Activated CD4-positive, alpha-beta T cell treated with anti-CD3 and anti-CD28 coated beads for 36 hours (primary cell): ENCODE results near the gene OSM. TPM values are rescaled to one million over a fixed set of nuclear protein-coding genes. Genes with fewer than 3 reads are reported as not detected.
"Not testable (repeated sequence)": the region's sequence is repeated elsewhere in the genome, so short reads cannot be mapped to it uniquely, and the experiment has no call there.

Source experiments
- ATAC-seq: fragments of 200-7000 bp; cut with Tn5 transposase; one replicate; pipeline ENCODE4 v1.10.0; 2021; ENCODE audit warnings: mild to moderate bottlenecking, moderate library complexity
- CTCF ChIA-PET: fragments of 350-600 bp; sonication (Branson Sonifier 250); formaldehyde crosslinking; loops from one replicate; lab custom pipeline; 2021; ENCODE audit warnings: antibody characterized with exemption; lab: Charles Lee
- POLR2A ChIA-PET: fragments of 350-600 bp; sonication (Branson Sonifier 250); formaldehyde crosslinking; loops from one replicate; lab custom pipeline; 2021; ENCODE audit warnings: antibody characterized with exemption, inconsistent platforms; lab: Charles Lee
- DNase-seq: peaks from one replicate; pipeline ENCODE4 v3.0.0-alpha.2; 2020
- H3K27ac Mint-ChIP-seq: one replicate; pipeline ENCODE4 v1.8.0; 2021; ENCODE audit warnings: mixed read lengths
- H3K27me3 Mint-ChIP-seq: one replicate; pipeline ENCODE4 v1.8.0; 2021; ENCODE audit warnings: mixed read lengths
- H3K36me3 Mint-ChIP-seq: one replicate; pipeline ENCODE4 v1.8.0; 2021; ENCODE audit warnings: low read depth, mixed read lengths
- H3K4me1 Mint-ChIP-seq: one replicate; pipeline ENCODE4 v1.8.0; 2021; ENCODE audit warnings: mixed read lengths
- H3K4me3 Mint-ChIP-seq: one replicate; pipeline ENCODE4 v1.8.0; 2021; ENCODE audit warnings: mild to moderate bottlenecking, moderate library complexity, mixed read lengths
- H3K9me3 Mint-ChIP-seq: one replicate; pipeline ENCODE4 v1.8.0; 2021; ENCODE audit warnings: low read depth, mixed read lengths
- intact Hi-C, 2 experiments: fragments of 100-400 bp; cut with DNase I in 1 of 2; cut with micrococcal nuclease in 1 of 2; formaldehyde crosslinking; loops; one replicate each; pipeline versions ENCODE4 v1.14.2 to v1.15.1; 2022 to 2024; cut with DNase I, micrococcal nuclease
- total RNA-seq, 2 experiments: library from RNA; stranded (reverse); gene quantifications; one replicate each; pipeline ENCODE4 v1.2.3, GENCODE V29; 2021

Gene OSM
- total RNA-seq, 2 experiments from 2014 or later: 13.8 to 17.6 TPM

- peaks cover 37% of the 10 kb centered on the region for H3K4me1 Mint-ChIP-seq
- no peaks in the 10 kb centered on the region for H3K27me3 Mint-ChIP-seq
- CTCF ChIA-PET: no interaction called here
Measured at GRCh38 chr22:30216710-30217109, 49.9 kb downstream of the OSM start.

DNA sequence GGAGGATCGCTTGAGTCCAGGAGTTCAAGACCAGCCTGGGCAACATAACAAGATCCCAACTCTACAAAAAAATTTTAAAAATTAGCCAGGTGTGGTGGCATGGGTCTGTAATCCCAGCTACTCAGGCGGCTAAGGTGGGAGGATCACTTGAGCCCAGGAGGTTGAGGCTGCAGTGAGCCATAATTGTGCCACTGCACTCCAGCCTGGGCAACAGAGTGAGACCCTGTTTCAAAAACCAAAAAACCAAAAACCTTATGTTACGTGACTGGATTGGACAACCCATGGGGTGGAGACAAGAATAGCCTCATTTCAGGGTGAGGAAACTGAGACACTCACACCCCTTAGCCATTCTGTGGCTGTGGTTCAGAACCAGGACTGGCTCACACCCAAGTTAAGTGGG is 50.4 kb downstream of the OSM start:
- H3K27me3 Mint-ChIP-seq, H3K4me3 Mint-ChIP-seq, CTCF ChIA-PET, ATAC-seq, H3K9me3 Mint-ChIP-seq, DNase-seq, H3K36me3 Mint-ChIP-seq, intact Hi-C loops, H3K27ac Mint-ChIP-seq: not testable (repeated sequence)
- POLR2A ChIA-PET: interaction anchor here (0.6 kb wide), 1 partner anchor 99 kb away, joined by 4 read pairs; no protein-coding TSS in a partner anchor
- peaks cover 33% of the 10 kb centered on the region for H3K4me1 Mint-ChIP-seq

More at GRCh38 chr22:30216710-30217109, 49.9 kb downstream of the OSM start:
- no peaks in the 10 kb centered on the region for H3K9me3 Mint-ChIP-seq
- no peak overlapping the region for H3K4me3 Mint-ChIP-seq
- POLR2A ChIA-PET: no interaction called here
- DNase-seq: no peak
- intact Hi-C loops: no loop called here
- no peak for ATAC-seq
- H3K36me3 Mint-ChIP-seq: no peaks in the 10 kb centered on the region
- no peak overlapping the region for H3K27ac Mint-ChIP-seq

DNA sequence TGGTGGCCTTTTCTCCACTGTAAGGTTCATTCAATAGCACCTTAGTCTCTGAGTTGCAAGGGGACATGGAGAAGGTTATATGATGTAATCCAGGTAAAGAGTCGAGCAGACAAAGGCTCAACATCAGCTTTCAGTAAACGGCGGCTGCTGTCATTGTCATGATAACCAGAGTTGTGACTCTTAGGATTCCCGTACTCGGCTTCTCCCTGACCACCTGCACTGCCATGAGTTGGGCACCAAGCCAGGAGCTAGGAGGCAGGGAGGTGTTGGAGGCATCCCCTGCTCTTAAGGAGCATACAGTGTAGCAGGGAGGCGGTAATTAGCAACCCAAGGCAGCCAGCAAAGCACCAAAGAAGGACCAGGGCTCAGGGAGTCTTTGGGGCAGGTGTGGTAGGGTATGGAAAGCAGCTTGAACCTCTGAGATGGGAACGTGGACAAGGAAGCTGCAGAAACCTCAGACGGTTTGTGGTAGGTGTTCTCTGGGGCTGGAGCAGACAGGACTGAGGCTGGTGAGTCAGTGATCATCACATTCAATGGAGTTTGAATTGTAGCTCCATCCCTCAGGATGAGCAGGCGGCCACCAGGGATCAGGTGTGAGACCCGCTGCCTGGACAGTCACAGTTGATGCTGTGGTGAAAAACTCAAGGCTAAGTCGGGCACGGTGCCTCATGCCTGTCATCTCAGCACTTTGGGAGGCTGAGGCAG is 51.8 kb downstream of the OSM start:
- H3K9me3 Mint-ChIP-seq: no peaks in the 10 kb centered on the region
- peak overlapping the region; percentile 25 for H3K27ac Mint-ChIP-seq
- ATAC-seq: no peak
- peaks cover 19% of the 10 kb centered on the region for H3K4me1 Mint-ChIP-seq
- H3K36me3 Mint-ChIP-seq: no peaks in the 10 kb centered on the region
- ChIA-PET CTCF (interaction anchor here (0.6 to 0.7 kb wide), 3 partner anchors 8 to 86 kb away, joined by 3 to 4 read pairs (median 3); no protein-coding TSS in a partner anchor), POLR2A (no interaction called here)
- no peaks in the 10 kb centered on the region for H3K27me3 Mint-ChIP-seq
- no peak for DNase-seq
- H3K4me3 Mint-ChIP-seq: no peak overlapping the region
- intact Hi-C loops: no loop called here

DNA sequence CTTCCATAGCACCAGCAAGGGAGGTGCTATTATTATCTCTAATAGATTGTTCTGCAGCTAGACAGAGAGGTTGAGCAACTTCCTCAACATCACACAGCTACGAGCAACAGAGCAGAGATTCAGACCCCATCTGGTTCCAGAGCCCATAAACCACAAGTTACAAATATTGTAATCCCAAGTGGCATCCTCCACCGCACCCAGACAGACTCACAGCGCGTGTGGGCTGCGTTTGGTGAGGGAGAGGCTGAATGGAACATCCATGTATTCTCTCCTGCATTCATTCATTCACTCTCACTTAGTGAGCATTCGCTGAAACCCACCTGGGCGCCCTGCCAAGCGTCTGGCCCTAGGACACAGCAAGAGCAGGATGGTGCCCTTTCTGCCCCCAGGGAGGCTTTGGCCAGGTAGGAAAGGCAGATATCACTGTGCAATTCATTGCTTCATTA is 53.6 kb downstream of the OSM start:
- DNase-seq (no peak), ATAC-seq (no peak)
- Mint-ChIP-seq H3K4me3 (no peak overlapping the region), H3K27me3 (no peaks in the 10 kb centered on the region), H3K36me3 (no peaks in the 10 kb centered on the region), H3K4me1 (peaks cover 13% of the 10 kb centered on the region), H3K9me3 (no peaks in the 10 kb centered on the region), H3K27ac (peak overlapping the region; percentile 12)
- ChIA-PET CTCF (interaction anchor here (1.0 kb wide), 1 partner anchor 34 kb away, joined by 3 read pairs; no protein-coding TSS in a partner anchor), POLR2A (no interaction called here)
- intact Hi-C loops: no loop called here

Other genes starting within 250 kb of the OSM start
- not detected for gene HORMAD2, start 186.4 kb downstream of the OSM start, total RNA-seq
- gene LIF, start 20.1 kb downstream of the OSM start, total RNA-seq: 100 to 1,000 TPM in 1 of 2 experiments, 10 to 100 TPM in 1; 77.3 to 105 TPM
- 1 to 10 TPM; 1.6 to 2.2 TPM for gene CASTOR1, start 22.7 kb upstream of the OSM start, total RNA-seq
- gene TBC1D10A, start 60.1 kb upstream of the OSM start, total RNA-seq: 10 to 100 TPM; 20.1 to 21.6 TPM
- 100 to 1,000 TPM; 254 to 499 TPM for gene SF3A1, start 90.0 kb upstream of the OSM start, total RNA-seq
- 1 to 10 TPM; 2.4 to 3.7 TPM for gene CCDC157, start 90.2 kb upstream of the OSM start, total RNA-seq
- 1 to 10 TPM; 4.3 to 7.4 TPM for gene RNF215, start 120.6 kb upstream of the OSM start, total RNA-seq
- 10 to 100 TPM; 13.8 to 18.2 TPM for gene SEC14L2, start 130.2 kb upstream of the OSM start, total RNA-seq
- 10 to 100 TPM; 47.0 to 54.6 TPM for gene MTFP1, start 158.9 kb upstream of the OSM start, total RNA-seq
- not detected for gene SEC14L3, start 205.2 kb upstream of the OSM start, total RNA-seq
- not detected for gene SEC14L4, start 238.8 kb upstream of the OSM start, total RNA-seq